ENCODE data around the gene UNK.

UNK gene

GRCh38 chr17:75827308-75828075 is 42.9 kb downstream of the UNK start:
- H3K4me3 ChIP-seq (ENCODE audit: low read length) = no peak overlapping the region
- no peak for DNase-seq (ENCODE audit: low read depth, low spot score)

GRCh38 chr17:75828076-75828400 is 43.4 kb downstream of the UNK start:
- DNase-seq (ENCODE audit: low read depth, low spot score) = no peak

GRCh38 chr17:75828741-75829140 is 44.1 kb downstream of the UNK start:
- no peak overlapping the region for H3K4me3 ChIP-seq (ENCODE audit: low read length)
- DNase-seq (ENCODE audit: low read depth, low spot score) = no peak

More at GRCh38 chr17:75828076-75828400, 43.4 kb downstream of the UNK start:
- H3K4me3 ChIP-seq (ENCODE audit: low read length) = no peak overlapping the region

- H3K4me3 ChIP-seq (ENCODE audit: low read length) = no peak overlapping the region
- no peak for DNase-seq (ENCODE audit: low read depth, low spot score)
These were observed 45.1 kb downstream of the UNK start for GRCh38 chr17:75829747-75830146.

- no peak overlapping the region for H3K4me3 ChIP-seq (ENCODE audit: low read length)
- no peak for DNase-seq (ENCODE audit: low read depth, low spot score)
These were observed 45.8 kb downstream of the UNK start for GRCh38 chr17:75830164-75831031.

- no peak overlapping the region for H3K4me3 ChIP-seq (ENCODE audit: low read length)
- no peak for DNase-seq (ENCODE audit: low read depth, low spot score)
These were observed 46.5 kb downstream of the UNK start for GRCh38 chr17:75831032-75831571.

- peak; percentile 30 for DNase-seq (ENCODE audit: low read depth, low spot score)
- H3K4me3 ChIP-seq (ENCODE audit: low read length) = peak overlapping the region; percentile 38
These were observed 47.6 kb downstream of the UNK start for GRCh38 chr17:75832164-75832651.

- DNase-seq (ENCODE audit: low read depth, low spot score) = peak; percentile 35
- peak overlapping the region; percentile 38 for H3K4me3 ChIP-seq (ENCODE audit: low read length)
These were observed 48.2 kb downstream of the UNK start for GRCh38 chr17:75832652-75833400.

- H3K4me3 ChIP-seq (ENCODE audit: low read length) = no peak overlapping the region
- DNase-seq (ENCODE audit: low read depth, low spot score) = no peak
These were observed 49.8 kb downstream of the UNK start for GRCh38 chr17:75834279-75834920.

- no peak for DNase-seq (ENCODE audit: low read depth, low spot score)
- no peak overlapping the region for H3K4me3 ChIP-seq (ENCODE audit: low read length)
These were observed 50.5 kb downstream of the UNK start for GRCh38 chr17:75834928-75835653.

GRCh38 chr17:75835654-75835987 is 51.0 kb downstream of the UNK start:
- DNase-seq (ENCODE audit: low read depth, low spot score) = no peak
- no peak overlapping the region for H3K4me3 ChIP-seq (ENCODE audit: low read length)

GRCh38 chr17:75836605-75837004 is 52.0 kb downstream of the UNK start:
- H3K4me3 ChIP-seq (ENCODE audit: low read length) = no peak overlapping the region
- DNase-seq (ENCODE audit: low read depth, low spot score) = no peak

- DNase-seq (ENCODE audit: low read depth, low spot score) = no peak
- no peak overlapping the region for H3K4me3 ChIP-seq (ENCODE audit: low read length)
These were observed 53.3 kb downstream of the UNK start for GRCh38 chr17:75837899-75838298.

- no peak overlapping the region for H3K4me3 ChIP-seq (ENCODE audit: low read length)
These were observed 53.8 kb downstream of the UNK start for GRCh38 chr17:75838410-75838809.

GRCh38 chr17:75839942-75840798 is 55.6 kb downstream of the UNK start:
- H3K4me3 ChIP-seq (ENCODE audit: low read length) = no peak overlapping the region
- no peak for DNase-seq (ENCODE audit: low read depth, low spot score)

More at GRCh38 chr17:75838410-75838809, 53.8 kb downstream of the UNK start:
- no peak for DNase-seq (ENCODE audit: low read depth, low spot score)

- H3K4me3 ChIP-seq (ENCODE audit: low read length) = no peak overlapping the region
- no peak for DNase-seq (ENCODE audit: low read depth, low spot score)
These were observed 56.2 kb downstream of the UNK start for GRCh38 chr17:75840799-75841164.

GRCh38 chr17:75842411-75842810 is 57.8 kb downstream of the UNK start:
- DNase-seq (ENCODE audit: low read depth, low spot score) = no peak
- peak overlapping the region; percentile 82 for H3K4me3 ChIP-seq (ENCODE audit: low read length)

Data from Jurkat, Clone E6-1 (cell line).